Activated CD8-positive, alpha-beta memory T cell treated with anti-CD3 and anti-CD28 coated beads, Interleukin-2, amount 50 U/mL, for 24 hours (primary cell): ENCODE measurements around the gene ENO4.

Source experiments
- DNase-seq: peaks from one replicate; pipeline ENCODE4 v3.0.0-alpha.2; 2020; ENCODE audit errors: extremely low read depth

Gene ENO4, protein sequence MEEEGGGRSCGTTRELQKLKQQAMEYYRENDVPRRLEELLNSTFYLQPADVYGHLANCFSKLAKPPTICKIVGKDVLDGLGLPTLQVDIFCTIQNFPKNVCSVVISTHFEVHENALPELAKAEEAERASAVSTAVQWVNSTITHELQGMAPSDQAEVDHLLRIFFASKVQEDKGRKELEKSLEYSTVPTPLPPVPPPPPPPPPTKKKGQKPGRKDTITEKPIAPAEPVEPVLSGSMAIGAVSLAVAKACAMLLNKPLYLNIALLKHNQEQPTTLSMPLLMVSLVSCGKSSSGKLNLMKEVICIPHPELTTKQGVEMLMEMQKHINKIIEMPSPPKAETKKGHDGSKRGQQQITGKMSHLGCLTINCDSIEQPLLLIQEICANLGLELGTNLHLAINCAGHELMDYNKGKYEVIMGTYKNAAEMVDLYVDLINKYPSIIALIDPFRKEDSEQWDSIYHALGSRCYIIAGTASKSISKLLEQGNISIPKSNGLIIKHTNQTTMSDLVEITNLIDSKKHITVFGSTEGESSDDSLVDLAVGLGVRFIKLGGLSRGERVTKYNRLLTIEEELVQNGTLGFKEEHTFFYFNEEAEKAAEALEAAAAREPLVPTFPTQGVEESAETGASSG

GRCh38 chr10:116849248-116850057, at the start of gene ENO4:
ENO4 (plus strand) TSS chr10:116849499; CDS start chr10:116849567, 68 bp downstream.
- DNase-seq: no peak

DNA sequence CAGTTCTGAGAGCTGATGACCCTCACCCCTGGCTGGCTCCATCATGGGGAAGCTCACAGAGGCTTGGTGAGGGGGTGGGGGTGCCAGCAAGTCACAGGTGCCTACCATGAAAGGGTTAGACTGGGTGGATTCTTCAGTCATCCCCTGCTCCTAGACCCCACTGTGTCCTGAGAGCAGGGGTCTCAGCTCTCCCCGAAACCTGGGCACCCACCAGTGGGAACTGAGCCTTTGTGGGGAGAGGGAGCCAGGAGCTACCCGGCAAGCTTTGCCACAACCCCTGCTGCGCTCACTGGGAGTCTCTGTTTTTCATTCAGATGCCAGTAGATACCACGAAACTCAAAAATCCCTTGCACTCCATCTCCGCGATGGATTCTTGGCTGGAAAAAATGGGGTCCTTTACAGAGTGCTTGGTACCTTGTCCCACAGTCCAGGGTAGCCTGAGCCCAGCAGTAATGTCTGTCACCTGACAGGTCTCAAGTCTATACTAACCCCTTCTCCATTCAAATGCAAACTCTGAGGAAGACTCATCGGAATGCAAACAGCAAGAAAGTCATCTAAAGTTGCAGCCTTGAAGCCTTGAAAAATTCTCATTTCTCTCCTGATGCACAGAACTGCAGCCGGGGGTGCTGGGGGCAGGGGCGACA, 48.9 kb upstream of the ENO4 start:
- no peak for DNase-seq

- no peak for DNase-seq
Observed at GRCh38 chr10:116801658-116802057, 47.6 kb upstream of the ENO4 start.

- DNase-seq: no peak
Observed at GRCh38 chr10:116802474-116802873, 46.8 kb upstream of the ENO4 start.

DNA sequence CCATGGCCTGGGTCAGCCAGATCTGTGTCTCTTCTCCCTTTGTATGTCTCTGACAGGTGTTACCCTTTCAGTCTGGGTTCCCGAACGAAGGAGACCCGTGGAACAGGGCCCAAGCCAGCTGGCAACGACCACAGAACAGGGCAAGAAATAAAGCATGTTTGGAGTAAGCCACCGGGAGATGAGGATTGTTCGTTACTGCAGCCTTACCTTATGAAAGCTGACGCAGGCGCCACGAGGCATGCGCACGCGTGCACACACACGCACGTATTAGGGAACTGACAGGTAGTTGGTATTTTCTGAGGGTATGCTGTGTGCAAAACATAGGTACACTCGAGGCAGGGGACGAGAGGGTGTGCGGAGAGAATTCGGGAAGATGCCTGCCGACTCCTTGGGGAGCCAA, 46.4 kb upstream of the ENO4 start:
- no peak for DNase-seq

DNA sequence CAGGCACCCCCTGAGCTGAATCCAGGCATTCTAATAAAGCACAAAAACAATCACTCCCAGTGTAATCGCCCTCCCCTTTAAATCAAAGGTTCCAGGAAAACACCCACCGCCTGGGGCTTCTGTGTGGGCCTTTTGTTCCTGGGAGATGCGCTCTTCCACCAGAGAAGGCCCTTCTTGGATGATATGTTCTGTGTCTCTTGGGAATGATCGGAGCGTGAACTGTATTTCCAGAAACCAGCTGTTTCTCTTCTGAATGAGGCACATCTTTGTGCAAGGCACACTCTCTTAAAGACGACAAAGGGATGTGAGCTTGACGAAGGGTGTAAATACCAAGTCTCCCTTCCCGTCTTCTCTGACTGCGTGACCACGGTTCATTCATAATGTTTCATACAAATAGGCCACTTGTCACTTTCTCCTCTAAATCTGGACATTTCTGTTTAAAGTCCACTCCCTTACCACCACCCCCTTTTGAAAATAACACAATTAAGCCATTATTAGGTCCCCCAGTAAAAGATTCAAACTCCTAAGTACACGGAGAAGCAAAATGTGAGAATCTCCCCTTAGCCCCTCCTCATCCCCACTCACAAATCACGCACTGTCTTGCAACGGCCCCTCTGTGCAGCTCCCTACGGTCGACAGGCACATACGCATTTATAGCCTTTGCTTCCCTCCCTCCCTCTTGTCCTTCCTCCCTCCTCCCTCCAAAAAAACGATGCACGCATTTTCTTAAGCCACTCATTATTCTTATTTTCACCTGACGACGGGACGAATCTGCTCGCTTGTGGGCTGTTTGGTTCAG, 45.6 kb upstream of the ENO4 start:
- no peak for DNase-seq

- DNase-seq: no peak
Observed at GRCh38 chr10:116808706-116809105, 40.6 kb upstream of the ENO4 start.

- DNase-seq: no peak
Observed at GRCh38 chr10:116809483-116810119, 39.7 kb upstream of the ENO4 start.

DNA sequence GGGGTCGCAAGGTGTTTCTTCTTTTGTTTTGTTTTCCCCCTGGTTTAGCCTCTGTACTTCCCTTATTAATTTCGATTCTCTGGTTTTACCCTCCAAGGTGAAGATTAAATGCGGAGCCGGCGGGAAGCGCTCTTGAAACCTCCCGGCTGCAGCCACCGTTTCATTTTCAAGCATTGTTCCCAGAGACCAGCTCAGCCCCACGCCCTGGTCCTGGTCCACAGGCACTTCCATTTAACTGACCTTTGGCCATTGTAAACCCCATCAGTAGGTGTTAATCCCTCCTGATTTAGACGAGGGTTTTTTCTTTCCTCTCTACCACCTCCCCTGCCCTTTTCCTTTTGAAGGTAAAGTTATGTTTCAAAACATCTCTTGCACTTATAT, 39.2 kb upstream of the ENO4 start:
- DNase-seq: no peak

DNA sequence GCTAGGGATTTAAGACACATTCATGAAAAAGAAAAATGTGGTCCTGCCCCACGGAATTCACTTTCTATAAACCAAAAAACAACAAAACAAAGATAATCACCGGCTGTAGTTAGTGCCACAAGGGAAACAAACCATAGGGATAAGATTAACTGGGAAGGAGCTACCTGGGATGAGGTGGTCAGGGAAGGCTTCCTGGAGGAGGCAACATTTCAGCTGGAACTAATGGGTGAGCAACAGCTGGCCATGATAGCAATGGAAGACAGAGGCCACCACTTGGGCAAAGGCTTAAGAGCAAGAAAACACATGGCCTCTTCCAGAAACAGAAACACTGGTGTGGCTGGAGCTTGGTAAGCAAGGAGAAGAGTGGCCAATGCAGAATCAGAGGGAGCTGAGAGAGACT, 38.4 kb upstream of the ENO4 start:
- no peak for DNase-seq

GRCh38 chr10:116811691-116812090, 37.6 kb upstream of the ENO4 start:
- DNase-seq: no peak

DNA sequence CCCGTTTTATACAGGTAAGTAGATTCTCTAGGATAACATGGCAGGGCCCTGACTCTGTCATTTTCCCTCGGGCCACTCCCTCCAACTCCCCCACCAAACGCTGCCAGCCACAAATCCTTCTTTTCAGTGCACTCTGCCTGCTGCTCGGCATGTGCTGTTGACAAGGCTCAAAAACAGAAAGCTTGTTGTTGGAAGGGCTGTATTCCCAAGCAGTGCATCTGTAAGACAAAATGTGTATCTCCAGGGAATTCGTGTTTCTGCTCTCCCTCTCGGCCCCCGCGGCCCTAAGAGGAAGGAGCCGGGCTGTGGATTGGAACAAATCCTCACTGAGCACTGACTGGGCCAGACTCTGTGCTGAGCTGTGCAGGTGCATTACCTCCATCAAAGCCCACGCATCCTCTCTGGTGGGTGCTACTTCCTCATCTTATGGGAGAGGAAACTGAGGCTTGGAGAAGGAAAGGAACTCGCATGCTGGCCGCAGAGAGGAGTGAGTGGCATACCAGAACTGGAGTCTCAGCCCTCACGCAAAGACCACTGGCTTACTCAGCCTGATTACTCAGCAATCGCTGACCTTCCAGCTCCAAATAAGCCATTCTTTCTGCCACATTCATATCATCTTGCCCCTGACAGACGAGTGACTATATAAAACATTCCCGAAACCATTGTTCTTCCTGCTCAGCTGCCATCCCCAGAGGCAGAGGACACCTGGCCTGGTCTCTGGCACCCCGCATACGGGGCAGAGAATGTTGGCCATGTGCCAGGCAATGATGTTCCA, 33.5 kb upstream of the ENO4 start:
- DNase-seq: no peak

GRCh38 chr10:116817178-116817577, 32.1 kb upstream of the ENO4 start:
- DNase-seq: no peak

GRCh38 chr10:116817780-116818343, 31.4 kb upstream of the ENO4 start:
- no peak for DNase-seq

DNA sequence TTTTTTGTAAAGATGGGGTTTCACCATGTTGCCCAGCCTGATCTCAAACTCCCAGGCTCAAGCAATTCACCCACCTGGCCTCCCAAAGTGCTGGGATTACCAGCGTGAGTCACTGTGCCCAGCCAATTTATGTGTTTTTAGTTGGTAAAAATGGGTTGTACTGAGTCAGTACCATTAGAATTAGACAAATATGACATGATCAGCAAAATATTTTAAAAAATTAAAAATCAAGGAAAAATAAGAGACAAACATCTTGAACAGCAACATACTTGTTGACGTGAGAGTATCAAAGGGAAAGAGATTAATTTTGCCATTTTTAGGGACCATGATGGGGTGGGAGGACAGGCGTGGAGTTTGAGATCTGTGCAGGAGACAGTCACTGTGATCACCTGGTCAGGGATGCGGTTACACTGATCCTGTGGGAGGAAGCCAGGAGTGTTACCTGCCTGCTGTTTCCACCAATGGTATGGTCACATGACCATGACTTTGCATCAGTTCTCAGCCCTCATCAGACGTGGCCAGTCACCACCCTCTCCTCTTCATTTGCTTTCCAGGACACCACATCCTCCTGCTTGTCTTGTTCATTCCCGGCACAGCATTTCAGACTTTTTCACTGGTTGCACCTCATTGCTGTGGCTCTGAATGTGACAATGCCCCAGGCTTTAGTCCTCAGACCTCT, 29.2 kb upstream of the ENO4 start:
- no peak for DNase-seq

DNA sequence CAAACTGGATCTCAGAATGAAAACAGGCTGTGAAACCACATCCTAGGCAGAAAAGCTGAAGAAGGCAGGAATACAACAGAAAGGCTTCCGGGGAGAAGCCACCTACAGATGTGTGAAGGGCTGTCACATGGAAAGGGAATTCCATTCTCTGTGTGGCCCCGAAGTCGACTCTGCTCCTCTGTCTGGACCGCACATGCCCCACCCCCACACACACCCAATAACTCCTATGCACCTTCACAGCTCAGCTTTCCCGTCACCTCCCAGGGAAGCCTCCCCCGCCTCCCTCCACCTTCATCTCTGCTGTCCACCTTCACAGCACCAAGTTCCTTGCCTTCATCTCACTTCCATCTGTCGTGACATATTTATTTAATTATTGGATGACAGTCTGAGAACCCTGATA, 23.4 kb upstream of the ENO4 start:
- DNase-seq: no peak

- DNase-seq: no peak
Observed at GRCh38 chr10:116826803-116827202, 22.5 kb upstream of the ENO4 start.

GRCh38 chr10:116827214-116827671, 22.1 kb upstream of the ENO4 start:
- DNase-seq: no peak

DNA sequence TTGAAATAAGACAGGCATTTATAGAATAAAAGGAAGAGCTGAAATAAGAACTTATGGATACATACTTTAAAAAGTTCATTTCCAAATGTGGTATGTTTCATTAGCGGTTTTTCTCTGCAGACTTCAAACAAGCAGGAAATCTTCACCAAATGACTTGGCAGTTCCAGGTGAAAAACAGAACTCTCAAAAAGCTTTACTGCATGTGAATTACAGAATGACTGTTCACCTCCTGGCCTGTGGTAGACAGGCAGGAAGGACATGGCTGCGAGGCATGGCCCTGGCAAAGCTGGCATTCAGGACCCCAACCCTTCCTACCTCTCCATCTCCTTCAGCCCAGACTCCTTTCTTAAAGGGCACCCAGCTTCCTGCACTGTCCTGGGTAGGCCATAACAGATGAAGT, 21.2 kb upstream of the ENO4 start:
- no peak for DNase-seq
